BLaER1 (cell line): ENCODE measurements around the gene ARF4.

ENCODE experiments used
- H3K27ac ChIP-seq: shearing (Covaris generic); formaldehyde crosslinking; 2 replicates; pipeline ENCODE4 v1.8.1; 2022
- H3K27me3 ChIP-seq: shearing (Covaris generic); formaldehyde crosslinking; 2 replicates; pipeline ENCODE4 v1.8.1; 2022
- H3K36me3 ChIP-seq: shearing (Covaris generic); formaldehyde crosslinking; 2 replicates; pipeline ENCODE4 v1.8.1; 2022
- H3K4me1 ChIP-seq: shearing (Covaris generic); formaldehyde crosslinking; 2 replicates; pipeline ENCODE4 v1.8.1; 2022
- H3K4me2 ChIP-seq: shearing (Covaris generic); formaldehyde crosslinking; 2 replicates; pipeline ENCODE4 v1.8.1; 2022
- H3K4me3 ChIP-seq: shearing (Covaris generic); formaldehyde crosslinking; 2 replicates; pipeline ENCODE4 v1.8.1; 2022
- H3K9ac ChIP-seq: shearing (Covaris generic); formaldehyde crosslinking; 2 replicates; pipeline ENCODE4 v1.8.1; 2022
- H3K9me3 ChIP-seq: shearing (Covaris generic); formaldehyde crosslinking; 2 replicates; pipeline ENCODE4 v1.8.1; 2022
- H4K20me1 ChIP-seq: shearing (Covaris generic); formaldehyde crosslinking; 2 replicates; pipeline ENCODE4 v1.8.1; 2022
- Cebpa-rat ChIP-seq: shearing (Covaris generic); IDR thresholded peaks from 2 replicates; pipeline ENCODE4 v1.8.1; 2022

Gene ARF4

GRCh38 chr3:57556459-57557084 lies 40.6 kb downstream of the ARF4 start:
- Histone ChIP-seq H3K9me3 (no peaks in the 10 kb centered on the region), H3K27me3 (no peaks in the 10 kb centered on the region), H4K20me1 (peaks cover 48% of the 10 kb centered on the region), H3K27ac (peak overlapping the region; percentile 97), H3K36me3 (peaks cover 27% of the 10 kb centered on the region), H3K4me1 (peaks cover 44% of the 10 kb centered on the region), H3K9ac (peak overlapping the region; percentile 96), H3K4me2 (peak overlapping the region; percentile 97), H3K4me3 (peak overlapping the region; percentile 92)
- TF ChIP-seq Cebpa-rat, result no peak

DNA sequence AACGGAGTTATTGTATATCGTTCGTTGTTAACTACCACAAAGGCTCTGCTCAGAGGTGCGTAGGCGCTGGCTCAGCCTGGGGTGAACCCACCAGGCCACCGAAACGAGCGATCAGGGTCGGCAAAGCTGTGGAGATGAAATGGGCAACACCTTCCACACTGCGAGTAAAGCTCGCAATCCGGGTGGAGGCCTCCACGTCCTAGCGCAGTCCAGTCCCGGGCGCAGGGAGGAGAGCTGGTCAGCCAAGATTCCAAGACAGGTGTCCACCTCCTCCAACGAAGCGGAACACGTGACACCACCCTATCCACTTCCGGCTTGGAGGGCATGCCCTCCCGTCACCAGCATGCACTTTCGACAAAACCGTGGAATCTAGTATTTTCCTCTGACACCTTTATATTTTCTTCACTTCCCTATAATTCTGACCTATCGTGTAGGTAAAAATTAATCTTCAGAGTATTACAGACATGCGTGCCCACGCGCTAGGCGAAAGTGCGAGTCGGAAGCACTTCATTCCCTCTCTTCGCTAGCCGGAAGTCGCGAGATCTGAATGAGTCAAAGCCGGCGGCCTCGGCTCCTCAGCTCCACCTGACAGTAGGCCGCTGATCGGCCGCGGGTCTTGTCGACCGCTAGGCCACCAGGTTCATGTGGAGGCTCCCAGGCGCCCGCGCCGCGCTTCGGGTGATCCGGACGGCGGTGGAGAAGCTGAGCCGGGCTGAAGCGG lies 41.2 kb downstream of the ARF4 start, which contains the start of gene PDE12:
Gene PDE12 (plus strand): TSS at position 537 of the 721 bp plus-strand sequence. CDS start 106 bp downstream, at position 643.
- H3K9ac ChIP-seq, result peak within 1 kb of the TSS; percentile 96
- no peaks in the 10 kb centered on the region for H3K9me3 ChIP-seq
- H4K20me1 ChIP-seq, result peaks cover 45% of the 10 kb centered on the region
- no peak for TF ChIP-seq Cebpa-rat
- no peaks in the 10 kb centered on the region for H3K27me3 ChIP-seq
- peaks cover 27% of the 10 kb centered on the region for H3K36me3 ChIP-seq
- peak within 1 kb of the TSS; percentile 97 for H3K27ac ChIP-seq
- peak within 1 kb of the TSS; percentile 92 for H3K4me3 ChIP-seq
- peak within 1 kb of the TSS; percentile 97 for H3K4me2 ChIP-seq
- H3K4me1 ChIP-seq, result peaks cover 42% of the 10 kb centered on the region

GRCh38 chr3:57555306-57555705 lies 41.8 kb downstream of the ARF4 start:
- peak overlapping the region; percentile 97 for H3K27ac ChIP-seq
- H3K9ac ChIP-seq, result peak overlapping the region; percentile 96
- no peaks in the 10 kb centered on the region for H3K9me3 ChIP-seq
- peaks cover 41% of the 10 kb centered on the region for H4K20me1 ChIP-seq
- H3K4me2 ChIP-seq, result peak overlapping the region; percentile 97
- no peak for TF ChIP-seq Cebpa-rat
- H3K27me3 ChIP-seq, result no peaks in the 10 kb centered on the region
- peaks cover 36% of the 10 kb centered on the region for H3K4me1 ChIP-seq
- H3K36me3 ChIP-seq, result peaks cover 22% of the 10 kb centered on the region
- peak overlapping the region; percentile 92 for H3K4me3 ChIP-seq

- H3K36me3 ChIP-seq, result no peaks in the 10 kb centered on the region
- H3K4me3 ChIP-seq, result no peak overlapping the region
- no peak overlapping the region for H3K9ac ChIP-seq
- no peaks in the 10 kb centered on the region for H3K27me3 ChIP-seq
- H3K4me2 ChIP-seq, result no peak overlapping the region
- H3K27ac ChIP-seq, result no peak overlapping the region
- no peaks in the 10 kb centered on the region for H3K4me1 ChIP-seq
- no peak for TF ChIP-seq Cebpa-rat
- no peaks in the 10 kb centered on the region for H3K9me3 ChIP-seq
- H4K20me1 ChIP-seq, result no peaks in the 10 kb centered on the region
Measured at GRCh38 chr3:57546616-57547015, 50.5 kb downstream of the ARF4 start.

GRCh38 chr3:57545636-57546268 lies 51.4 kb downstream of the ARF4 start:
- Histone ChIP-seq H3K36me3 (no peaks in the 10 kb centered on the region), H3K9ac (no peak overlapping the region), H3K9me3 (no peaks in the 10 kb centered on the region), H3K27ac (no peak overlapping the region), H4K20me1 (no peaks in the 10 kb centered on the region), H3K4me2 (no peak overlapping the region), H3K4me3 (no peak overlapping the region), H3K27me3 (no peaks in the 10 kb centered on the region), H3K4me1 (no peaks in the 10 kb centered on the region)
- TF ChIP-seq Cebpa-rat, result no peak

DNA sequence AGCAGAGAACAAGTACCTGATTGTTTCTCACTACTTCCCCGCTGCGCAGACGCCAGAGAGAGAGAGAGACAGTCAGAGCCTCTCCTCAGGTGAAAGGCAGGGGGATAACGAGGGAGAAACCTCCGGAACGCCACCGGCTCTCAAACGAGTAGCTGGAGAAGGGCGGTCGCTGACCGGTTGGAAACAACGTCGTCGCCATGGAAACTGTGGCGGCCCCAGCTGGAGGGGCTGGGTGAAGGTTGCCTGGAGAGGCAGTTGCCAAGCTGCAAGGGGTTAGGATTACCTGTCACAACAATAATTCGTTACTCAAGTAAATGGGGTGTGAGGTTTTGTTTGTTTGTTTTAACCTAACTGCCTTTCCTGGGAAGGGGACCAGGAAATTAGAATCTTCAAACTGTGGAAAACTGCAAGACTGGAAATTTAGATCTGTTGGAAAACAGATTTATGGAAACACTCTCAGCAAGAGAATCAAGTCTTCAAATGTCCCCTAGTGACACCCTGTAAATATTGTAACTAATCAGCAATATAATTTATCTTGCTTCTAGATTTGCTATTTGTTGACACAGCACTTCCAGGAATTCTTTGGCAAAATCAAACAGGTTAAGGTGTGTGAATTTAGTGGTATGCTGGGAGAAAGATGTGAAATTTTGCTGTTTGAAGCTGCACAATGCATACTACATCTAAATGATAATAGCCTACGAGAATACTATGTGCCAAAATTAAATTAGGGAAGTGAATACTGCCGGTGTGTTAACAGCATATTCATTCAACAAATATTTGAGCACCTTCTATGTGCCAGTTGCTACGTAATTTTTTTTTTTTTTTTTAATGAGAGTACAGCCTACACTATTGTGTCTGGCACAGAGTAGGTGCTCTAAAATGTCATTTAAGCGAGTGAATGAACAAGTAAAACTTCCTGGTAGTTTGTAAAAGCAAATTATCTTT lies 52.7 kb downstream of the ARF4 start, which contains the start of gene DNAH12:
Gene DNAH12 (minus strand): TSS at position 164 of the 945 bp plus-strand sequence. CDS start 1,474 bp downstream, outside the sequence.
- Histone ChIP-seq H3K27me3 (no peaks in the 10 kb centered on the region), H3K4me3 (no peak within 1 kb of the TSS), H3K27ac (no peak within 1 kb of the TSS), H3K4me1 (no peaks in the 10 kb centered on the region), H4K20me1 (no peaks in the 10 kb centered on the region), H3K36me3 (no peaks in the 10 kb centered on the region), H3K9me3 (no peaks in the 10 kb centered on the region), H3K9ac (no peak within 1 kb of the TSS), H3K4me2 (no peak within 1 kb of the TSS)
- TF ChIP-seq Cebpa-rat, result no peak

DNA sequence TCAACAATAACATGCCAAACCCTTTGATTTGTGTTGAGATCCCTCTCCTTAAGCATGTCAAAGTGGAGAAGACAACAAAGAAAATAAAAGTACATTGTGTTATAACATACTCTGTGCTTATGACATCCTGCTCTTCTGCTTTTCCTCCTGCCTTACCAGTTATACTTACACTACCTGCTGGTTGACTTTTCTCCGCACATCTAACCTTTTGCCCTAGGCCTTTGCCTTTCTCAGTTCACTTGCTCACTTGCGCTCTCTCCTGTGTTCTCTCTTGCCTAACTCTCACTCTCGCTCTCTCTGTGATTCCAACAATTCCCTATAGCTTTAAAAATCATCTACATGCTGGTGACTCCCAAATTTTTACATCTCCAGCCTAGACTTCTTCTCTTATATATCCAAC lies 58.7 kb downstream of the ARF4 start:
- Histone ChIP-seq H3K9ac (no peak overlapping the region), H3K4me1 (no peaks in the 10 kb centered on the region), H3K9me3 (no peaks in the 10 kb centered on the region), H4K20me1 (no peaks in the 10 kb centered on the region), H3K4me3 (no peak overlapping the region), H3K27ac (no peak overlapping the region), H3K4me2 (no peak overlapping the region), H3K27me3 (no peaks in the 10 kb centered on the region), H3K36me3 (no peaks in the 10 kb centered on the region)
- no peak for TF ChIP-seq Cebpa-rat

DNA sequence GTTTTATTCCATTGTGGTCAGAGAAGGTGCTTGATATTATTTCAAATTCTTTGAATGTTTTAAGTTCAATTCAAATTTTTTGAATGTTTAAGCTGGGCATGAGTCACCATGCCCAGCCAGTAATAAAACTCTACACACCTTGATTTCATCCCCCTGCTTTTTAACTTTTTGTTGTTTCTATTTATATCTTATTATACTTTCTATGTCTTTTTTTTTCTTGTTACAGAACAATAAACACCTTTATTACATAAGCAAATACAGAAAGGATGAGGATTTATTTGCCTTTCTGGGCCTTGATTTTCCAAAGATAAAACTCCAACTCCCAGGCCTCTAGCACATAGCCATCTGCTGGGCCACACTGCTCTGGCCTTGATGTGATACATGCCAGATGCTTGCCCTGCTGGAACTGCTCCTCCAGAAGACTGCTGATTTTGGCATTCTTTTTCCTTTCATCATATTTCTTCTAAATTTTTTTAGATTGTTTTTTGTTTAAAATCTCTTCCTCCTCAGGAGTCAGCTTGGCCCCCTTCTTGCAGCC lies 67.0 kb downstream of the ARF4 start:
- no peak overlapping the region for H3K4me2 ChIP-seq
- H3K9me3 ChIP-seq, result no peaks in the 10 kb centered on the region
- no peak overlapping the region for H3K4me3 ChIP-seq
- no peak for TF ChIP-seq Cebpa-rat
- no peaks in the 10 kb centered on the region for H4K20me1 ChIP-seq
- H3K36me3 ChIP-seq, result no peaks in the 10 kb centered on the region
- H3K9ac ChIP-seq, result no peak overlapping the region
- no peaks in the 10 kb centered on the region for H3K27me3 ChIP-seq
- no peak overlapping the region for H3K27ac ChIP-seq
- H3K4me1 ChIP-seq, result no peaks in the 10 kb centered on the region
